ENCODE measurements around the gene CEP120. TPM values are rescaled to one million over a fixed set of nuclear protein-coding genes. Genes with fewer than 3 reads are reported as not detected.
A peak's percentile ranks its signal among the peaks of the same experiment; 100 is the strongest.

The CEP120 gene
- total RNA-seq, 2 experiments from 2014 or later = 35.2 to 36.6 TPM

DNA sequence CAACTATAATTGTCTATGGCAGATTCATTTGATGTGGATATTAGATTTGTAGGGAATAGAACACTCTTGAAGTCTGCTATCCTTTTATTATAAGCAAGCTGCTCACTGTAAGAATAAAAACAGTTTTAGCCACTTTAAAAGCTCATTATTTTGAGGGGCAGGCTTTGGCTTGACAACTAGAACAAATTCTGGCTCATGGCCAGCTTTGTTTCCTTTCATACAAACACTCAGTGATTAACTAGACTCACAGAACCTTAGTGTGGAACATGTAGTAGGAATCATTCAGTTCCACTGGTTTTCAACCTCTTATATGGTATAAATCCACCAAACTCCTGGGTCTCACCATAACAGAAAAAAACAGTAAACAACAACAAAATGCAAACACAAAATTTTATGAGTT is 27.4 kb upstream of the CEP120 start:
- POLR2A ChIA-PET = interaction anchor here (0.9 to 2.0 kb wide), 3 partner anchors 9 to 27 kb away, joined by 3 to 5 read pairs (median 3); partner anchors contain the start of gene CEP120

DNA sequence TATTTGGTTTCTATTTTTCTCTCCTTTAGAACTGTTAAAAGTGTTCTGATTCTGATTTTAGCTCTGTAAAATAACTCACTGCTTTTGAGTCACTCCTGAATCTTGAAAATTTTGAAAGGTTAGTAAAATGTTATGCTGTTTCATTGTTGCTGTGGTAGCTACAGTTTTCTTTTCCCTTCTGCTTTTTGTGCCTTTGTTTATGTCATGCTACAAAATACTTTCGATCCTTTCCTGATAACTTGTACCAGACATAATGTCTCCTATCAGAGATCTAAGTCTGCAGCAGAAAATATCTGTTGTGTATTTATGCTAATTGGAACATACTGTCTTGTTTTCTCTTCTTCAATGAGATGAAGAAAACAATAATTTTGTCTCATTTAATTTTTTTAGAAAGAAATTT is 26.9 kb upstream of the CEP120 start:
- Mint-ChIP-seq H3K4me1 (peaks cover 24% of the 10 kb centered on the region), H3K27ac (no peak overlapping the region), H3K36me3 (ENCODE audit: low read depth) (no peaks in the 10 kb centered on the region), H3K9me3 (no peaks in the 10 kb centered on the region), H3K27me3 (peaks cover 18% of the 10 kb centered on the region), H3K4me3 (no peak overlapping the region)
- ChIA-PET CTCF (interaction anchor here (1.3 kb wide), 1 partner anchor 26 kb away, joined by 3 read pairs; no protein-coding TSS in a partner anchor), POLR2A (interaction anchor here (0.9 to 2.0 kb wide), 3 partner anchors 9 to 27 kb away, joined by 3 to 5 read pairs (median 3); partner anchors contain the start of gene CEP120)
- DNase-seq = no peak

More for the DNA sequence above, 27.4 kb upstream of the CEP120 start:
- Mint-ChIP-seq H3K36me3 (ENCODE audit: low read depth) (no peaks in the 10 kb centered on the region), H3K27ac (no peak overlapping the region), H3K27me3 (peaks cover 19% of the 10 kb centered on the region), H3K4me1 (peaks cover 24% of the 10 kb centered on the region), H3K9me3 (no peaks in the 10 kb centered on the region), H3K4me3 (no peak overlapping the region)
- CTCF ChIA-PET = interaction anchor here (1.3 kb wide), 1 partner anchor 27 kb away, joined by 3 read pairs; no protein-coding TSS in a partner anchor
- DNase-seq = no peak

DNA sequence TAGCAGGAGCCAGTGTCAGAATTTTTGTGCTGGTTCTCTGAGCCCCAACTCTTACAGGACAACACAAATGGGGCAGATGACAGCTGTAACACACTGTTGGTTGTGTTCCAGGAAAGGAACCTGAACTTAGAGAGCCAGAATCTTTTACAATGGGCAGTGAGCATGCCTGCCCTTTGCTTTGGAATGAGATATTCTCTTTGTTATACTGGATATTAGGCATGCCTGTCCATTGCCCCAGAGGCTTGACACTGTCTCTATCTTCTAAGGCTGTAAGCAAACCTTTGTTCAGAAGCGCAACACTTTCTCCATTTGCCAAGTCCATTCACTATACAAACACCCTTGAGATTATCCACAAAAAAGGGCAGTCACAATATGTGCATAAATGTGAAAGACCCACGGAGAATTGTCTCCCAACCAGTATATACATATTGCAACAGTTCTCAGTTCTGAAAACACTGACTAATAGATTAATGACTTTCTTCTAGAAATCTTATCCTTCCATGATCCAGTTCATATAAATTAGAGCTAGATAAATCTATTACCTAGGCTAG is 26.3 kb upstream of the CEP120 start:
- peaks cover 24% of the 10 kb centered on the region for H3K4me1 Mint-ChIP-seq
- H3K27me3 Mint-ChIP-seq = peaks cover 18% of the 10 kb centered on the region
- no peaks in the 10 kb centered on the region for H3K9me3 Mint-ChIP-seq
- CTCF ChIA-PET = interaction anchor here (1.3 kb wide), 1 partner anchor 26 kb away, joined by 3 read pairs; no protein-coding TSS in a partner anchor
- H3K27ac Mint-ChIP-seq = no peak overlapping the region
- no peaks in the 10 kb centered on the region for H3K36me3 Mint-ChIP-seq (ENCODE audit: low read depth)
- no peak overlapping the region for H3K4me3 Mint-ChIP-seq
- DNase-seq = no peak
- POLR2A ChIA-PET = interaction anchor here (0.9 to 2.0 kb wide), 3 partner anchors 8 to 26 kb away, joined by 3 to 5 read pairs (median 3); partner anchors contain the start of gene CEP120

GRCh38 chr5:123448743-123449142 is 25.5 kb upstream of the CEP120 start:
- DNase-seq = no peak
- no peak overlapping the region for H3K27ac Mint-ChIP-seq
- peaks cover 18% of the 10 kb centered on the region for H3K27me3 Mint-ChIP-seq
- H3K36me3 Mint-ChIP-seq (ENCODE audit: low read depth) = no peaks in the 10 kb centered on the region
- CTCF ChIA-PET = no interaction called here
- POLR2A ChIA-PET = interaction anchor here (1.4 to 2.0 kb wide), 2 partner anchors 26 to 63 kb away, joined by 6 to 31 read pairs; partner anchors contain the start of genes CEP120 and CSNK1G3
- no peak overlapping the region for H3K4me3 Mint-ChIP-seq
- H3K9me3 Mint-ChIP-seq = no peaks in the 10 kb centered on the region
- peaks cover 24% of the 10 kb centered on the region for H3K4me1 Mint-ChIP-seq

GRCh38 chr5:123448017-123448617 is 24.9 kb upstream of the CEP120 start:
- POLR2A ChIA-PET = interaction anchor here (1.2 to 2.0 kb wide), 3 partner anchors 9 to 63 kb away, joined by 4 to 31 read pairs (median 6); partner anchors contain the start of genes CEP120 and CSNK1G3
- peaks cover 24% of the 10 kb centered on the region for H3K4me1 Mint-ChIP-seq
- no peak overlapping the region for H3K4me3 Mint-ChIP-seq
- no peaks in the 10 kb centered on the region for H3K9me3 Mint-ChIP-seq
- no peaks in the 10 kb centered on the region for H3K36me3 Mint-ChIP-seq (ENCODE audit: low read depth)
- no peak for DNase-seq
- peaks cover 18% of the 10 kb centered on the region for H3K27me3 Mint-ChIP-seq
- H3K27ac Mint-ChIP-seq = no peak overlapping the region
- CTCF ChIA-PET = interaction anchor here (1.4 kb wide), 1 partner anchor 24 kb away, joined by 11 read pairs; no protein-coding TSS in a partner anchor

DNA sequence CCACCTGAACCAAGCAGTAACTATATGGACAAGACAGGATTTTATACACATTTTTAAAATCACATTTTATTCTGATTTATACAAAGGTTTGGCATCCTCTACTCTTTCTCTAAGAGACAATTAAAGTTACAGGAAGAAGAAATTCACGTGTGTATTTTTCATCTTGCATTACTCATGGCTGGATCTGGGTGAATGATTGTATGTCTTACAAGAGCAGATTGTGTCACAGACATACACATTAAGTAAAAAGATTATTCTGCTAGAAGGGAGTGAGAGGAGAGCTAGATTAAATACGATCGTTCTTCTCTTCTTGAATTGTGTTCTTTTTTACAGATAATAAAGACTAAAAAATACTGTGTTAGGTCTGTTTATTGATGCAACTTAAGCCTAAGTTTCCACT is 20.8 kb upstream of the CEP120 start:
- POLR2A ChIA-PET = interaction anchor here (0.5 kb wide), 1 partner anchor 38 kb away, joined by 3 read pairs; no protein-coding TSS in a partner anchor
- CTCF ChIA-PET = interaction anchor here (4.5 kb wide), 1 partner anchor 21 kb away, joined by 26 read pairs; the partner anchor contains the start of gene CEP120
- H3K4me3 Mint-ChIP-seq = no peak overlapping the region
- H3K9me3 Mint-ChIP-seq = no peaks in the 10 kb centered on the region
- no peaks in the 10 kb centered on the region for H3K36me3 Mint-ChIP-seq (ENCODE audit: low read depth)
- H3K27me3 Mint-ChIP-seq = peaks cover 9% of the 10 kb centered on the region
- H3K4me1 Mint-ChIP-seq = peaks cover 40% of the 10 kb centered on the region
- no peak overlapping the region for H3K27ac Mint-ChIP-seq
- no peak for DNase-seq

- Mint-ChIP-seq H3K36me3 (ENCODE audit: low read depth) (no peaks in the 10 kb centered on the region), H3K4me1 (peaks cover 36% of the 10 kb centered on the region), H3K9me3 (no peaks in the 10 kb centered on the region), H3K27me3 (peaks cover 7% of the 10 kb centered on the region), H3K27ac (no peak overlapping the region), H3K4me3 (no peak overlapping the region)
- ChIA-PET POLR2A (interaction anchor here (0.7 to 3.4 kb wide), 3 partner anchors 9 to 18 kb away, joined by 3 to 34 read pairs (median 5); partner anchors contain the start of gene CEP120), CTCF (interaction anchor here (1.2 to 4.5 kb wide), 2 partner anchors 15 to 18 kb away, joined by 3 to 26 read pairs; partner anchors contain the start of gene CEP120)
- peak; percentile 57 for DNase-seq
These were observed 18.2 kb upstream of the CEP120 start for GRCh38 chr5:123441408-123441807.

GRCh38 chr5:123440456-123441181 is 17.4 kb upstream of the CEP120 start:
- H3K27me3 Mint-ChIP-seq = no peaks in the 10 kb centered on the region
- no peak overlapping the region for H3K27ac Mint-ChIP-seq
- ChIA-PET POLR2A (interaction anchor here (1.3 to 3.4 kb wide), 2 partner anchors 10 to 17 kb away, joined by 5 to 34 read pairs; partner anchors contain the start of gene CEP120), CTCF (interaction anchor here (4.5 kb wide), 1 partner anchor 17 kb away, joined by 26 read pairs; the partner anchor contains the start of gene CEP120)
- no peaks in the 10 kb centered on the region for H3K9me3 Mint-ChIP-seq
- DNase-seq = no peak
- no peaks in the 10 kb centered on the region for H3K36me3 Mint-ChIP-seq (ENCODE audit: low read depth)
- no peak overlapping the region for H3K4me3 Mint-ChIP-seq
- peaks cover 34% of the 10 kb centered on the region for H3K4me1 Mint-ChIP-seq

DNA sequence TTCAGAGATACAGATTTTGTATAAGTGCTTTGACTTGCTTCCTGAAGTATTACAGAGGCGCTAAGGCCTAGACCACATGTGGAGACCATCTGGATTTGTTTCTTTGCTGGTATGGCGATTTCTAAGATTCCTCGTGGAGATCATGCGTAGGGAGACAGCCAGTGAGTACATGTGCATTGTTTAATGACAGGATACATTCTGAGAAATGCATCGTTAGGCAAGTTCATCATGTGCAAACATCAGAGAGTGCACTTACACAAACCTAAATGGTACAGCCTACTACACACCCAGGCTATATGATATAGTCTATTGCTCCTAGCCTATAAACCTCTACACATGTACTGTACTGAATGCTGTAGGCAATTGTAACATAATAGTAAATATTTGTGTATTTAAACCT is 16.5 kb upstream of the CEP120 start:
- no peaks in the 10 kb centered on the region for H3K36me3 Mint-ChIP-seq (ENCODE audit: low read depth)
- H3K4me3 Mint-ChIP-seq = no peak overlapping the region
- H3K4me1 Mint-ChIP-seq = peaks cover 34% of the 10 kb centered on the region

DNA sequence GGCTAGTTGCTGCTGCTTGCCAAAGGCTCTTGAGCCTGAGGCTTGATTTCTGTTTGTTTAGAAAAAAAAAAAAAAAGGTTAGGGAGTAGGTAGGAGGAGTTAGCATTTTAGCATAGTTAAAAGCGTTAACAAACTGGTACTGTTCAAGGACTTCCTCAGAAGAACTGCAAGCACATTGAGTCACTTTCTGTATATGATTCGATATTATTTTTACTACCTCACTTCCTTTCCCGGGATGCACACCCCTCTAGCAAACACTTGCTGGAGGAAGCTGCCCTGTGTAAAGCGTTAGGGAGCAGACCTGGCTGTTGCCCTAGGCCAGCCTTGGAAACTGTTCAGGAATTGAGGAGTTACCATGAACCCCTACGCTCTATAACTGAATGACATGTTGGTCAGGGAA is 15.7 kb upstream of the CEP120 start:
- Mint-ChIP-seq H3K27me3 (no peaks in the 10 kb centered on the region), H3K27ac (peak overlapping the region; percentile 32), H3K9me3 (no peaks in the 10 kb centered on the region), H3K4me3 (no peak overlapping the region), H3K4me1 (peaks cover 34% of the 10 kb centered on the region), H3K36me3 (ENCODE audit: low read depth) (no peaks in the 10 kb centered on the region)
- ChIA-PET POLR2A (interaction anchor here (0.6 to 2.1 kb wide), 4 partner anchors 9 to 73 kb away, joined by 3 to 24 read pairs (median 4); partner anchors contain the start of genes CEP120 and CSNK1G3), CTCF (interaction anchor here (1.9 kb wide), 1 partner anchor 16 kb away, joined by 4 read pairs; the partner anchor contains the start of gene CEP120)
- DNase-seq = peak; percentile 39

More for the DNA sequence above, 16.5 kb upstream of the CEP120 start:
- Mint-ChIP-seq H3K9me3 (no peaks in the 10 kb centered on the region), H3K27me3 (no peaks in the 10 kb centered on the region), H3K27ac (no peak overlapping the region)
- ChIA-PET POLR2A (interaction anchor here (3.4 kb wide), 1 partner anchor 16 kb away, joined by 34 read pairs; the partner anchor contains the start of gene CEP120), CTCF (interaction anchor here (4.5 kb wide), 1 partner anchor 16 kb away, joined by 26 read pairs; the partner anchor contains the start of gene CEP120)
- no peak for DNase-seq

DNA sequence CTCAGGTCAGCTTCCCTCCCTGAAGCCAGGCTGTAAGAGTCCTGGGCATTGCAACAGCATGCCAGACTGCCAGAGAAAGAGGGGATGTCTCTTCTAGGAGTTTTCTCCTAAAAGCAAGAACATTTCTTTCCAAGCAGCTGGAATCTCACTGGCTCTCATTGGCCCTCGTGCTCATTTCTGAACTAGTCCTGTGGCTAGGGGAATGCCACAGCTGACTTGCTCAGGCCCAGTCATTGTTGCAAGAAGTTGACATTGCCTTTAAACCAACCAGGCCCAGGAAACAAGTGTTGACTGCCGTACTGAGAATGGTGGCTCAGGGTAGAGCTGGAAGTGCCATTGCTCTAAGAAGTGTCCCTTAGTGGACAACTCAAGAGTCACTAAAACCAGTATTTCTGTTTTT is 15.0 kb upstream of the CEP120 start:
- Mint-ChIP-seq H3K27me3 (no peaks in the 10 kb centered on the region), H3K4me1 (peaks cover 34% of the 10 kb centered on the region), H3K9me3 (no peaks in the 10 kb centered on the region), H3K4me3 (no peak overlapping the region), H3K36me3 (ENCODE audit: low read depth) (no peaks in the 10 kb centered on the region), H3K27ac (no peak overlapping the region)
- DNase-seq = peak; percentile 24
- ChIA-PET POLR2A (interaction anchor here (0.7 to 2.1 kb wide), 3 partner anchors 12 to 73 kb away, joined by 3 to 24 read pairs (median 4); partner anchors contain the start of genes CEP120 and CSNK1G3), CTCF (interaction anchor here (1.9 kb wide), 1 partner anchor 15 kb away, joined by 4 read pairs; the partner anchor contains the start of gene CEP120)

- H3K36me3 Mint-ChIP-seq (ENCODE audit: low read depth) = no peaks in the 10 kb centered on the region
- H3K4me1 Mint-ChIP-seq = peaks cover 24% of the 10 kb centered on the region
- no peak overlapping the region for H3K27ac Mint-ChIP-seq
- H3K27me3 Mint-ChIP-seq = peaks cover 2% of the 10 kb centered on the region
- CTCF ChIA-PET = interaction anchor here (1.8 kb wide), 1 partner anchor 13 kb away, joined by 9 read pairs; the partner anchor contains the start of gene CEP120
- no peaks in the 10 kb centered on the region for H3K9me3 Mint-ChIP-seq
- POLR2A ChIA-PET = interaction anchor here (1.4 kb wide), 1 partner anchor 13 kb away, joined by 10 read pairs; the partner anchor contains the start of gene CEP120
- DNase-seq = no peak
- no peak overlapping the region for H3K4me3 Mint-ChIP-seq
These were observed 13.0 kb upstream of the CEP120 start for GRCh38 chr5:123436201-123436600.
